ENCODE data around the gene NEU4.

The NEU4 gene

DNA sequence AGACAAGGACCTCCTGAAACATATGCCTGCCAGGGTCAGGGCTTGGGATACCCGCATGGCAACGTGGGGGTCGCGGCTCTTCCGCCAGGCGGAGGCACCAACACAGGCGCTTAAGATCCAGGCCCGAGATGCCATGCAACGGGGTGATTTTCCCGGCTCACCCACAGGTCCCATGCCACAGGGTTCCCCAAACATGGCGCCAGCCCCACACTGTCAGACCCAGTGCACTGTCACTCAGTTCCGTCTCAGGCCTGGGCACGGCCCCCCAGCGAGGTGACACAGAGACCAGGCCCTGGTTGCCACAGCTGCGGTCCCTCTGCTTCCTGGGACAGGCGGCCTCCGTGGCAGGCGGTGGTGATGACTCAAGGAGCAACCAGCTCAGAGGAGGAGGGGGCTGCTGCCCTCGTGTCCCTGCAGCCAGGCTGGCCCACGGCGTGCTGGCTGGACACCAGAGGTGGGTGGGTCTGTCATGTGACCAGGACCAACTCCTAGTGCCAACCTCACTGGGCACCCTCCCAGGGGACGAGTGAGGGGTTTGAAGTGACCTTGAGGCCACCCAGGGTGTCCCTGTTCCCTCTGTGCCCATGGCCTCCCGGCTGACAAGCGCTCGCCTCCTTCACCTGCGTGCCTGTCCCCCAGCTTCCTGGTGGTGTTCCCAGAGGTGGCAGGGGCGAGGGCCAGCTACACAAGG lies 44.8 kb downstream of the NEU4 start:
- DNase-seq, result no peak

DNA sequence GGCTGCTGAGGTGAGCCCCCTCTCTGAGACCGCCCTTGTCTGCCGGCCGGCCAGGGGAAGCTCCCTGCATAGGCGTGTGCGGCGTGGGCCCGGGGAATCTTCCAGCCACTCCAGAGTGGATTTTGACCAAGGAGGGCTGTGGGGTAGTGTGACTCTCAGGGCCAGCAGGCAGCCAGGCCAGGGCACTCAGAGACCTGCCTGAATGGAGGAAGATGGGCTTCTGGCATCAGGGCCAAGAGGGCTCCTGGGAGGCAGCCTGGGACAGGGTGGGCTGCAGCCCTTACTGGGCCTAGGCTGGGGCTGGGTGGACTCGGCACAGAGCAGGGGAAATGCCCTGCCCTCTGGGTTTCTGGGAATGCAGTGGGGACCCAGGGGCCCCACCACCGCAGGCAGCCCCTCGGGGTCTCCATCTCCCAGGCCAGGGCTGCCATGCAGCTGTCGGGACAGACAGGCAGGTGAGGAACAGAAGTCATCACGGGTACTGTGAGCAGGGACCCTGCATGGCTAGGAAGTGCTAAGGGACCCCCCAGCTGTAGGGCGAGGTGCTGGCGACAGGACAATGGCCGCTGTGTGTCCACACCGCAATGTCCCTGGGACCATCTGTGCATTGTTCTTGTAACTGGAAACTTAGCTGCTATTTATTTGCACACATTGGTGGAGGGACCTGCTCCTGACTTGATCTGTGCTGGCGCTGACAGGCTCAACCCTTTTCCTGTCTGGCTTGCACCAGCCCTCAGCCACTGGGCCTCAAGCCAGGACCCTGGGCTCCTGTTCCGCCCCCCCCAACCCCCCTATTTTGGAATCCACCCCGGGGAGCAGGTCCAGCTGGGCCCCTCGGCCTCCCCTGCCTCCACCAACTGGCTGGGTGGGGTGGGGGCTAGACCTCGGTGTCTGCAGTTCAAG lies 45.6 kb downstream of the NEU4 start:
- DNase-seq, result no peak

DNA sequence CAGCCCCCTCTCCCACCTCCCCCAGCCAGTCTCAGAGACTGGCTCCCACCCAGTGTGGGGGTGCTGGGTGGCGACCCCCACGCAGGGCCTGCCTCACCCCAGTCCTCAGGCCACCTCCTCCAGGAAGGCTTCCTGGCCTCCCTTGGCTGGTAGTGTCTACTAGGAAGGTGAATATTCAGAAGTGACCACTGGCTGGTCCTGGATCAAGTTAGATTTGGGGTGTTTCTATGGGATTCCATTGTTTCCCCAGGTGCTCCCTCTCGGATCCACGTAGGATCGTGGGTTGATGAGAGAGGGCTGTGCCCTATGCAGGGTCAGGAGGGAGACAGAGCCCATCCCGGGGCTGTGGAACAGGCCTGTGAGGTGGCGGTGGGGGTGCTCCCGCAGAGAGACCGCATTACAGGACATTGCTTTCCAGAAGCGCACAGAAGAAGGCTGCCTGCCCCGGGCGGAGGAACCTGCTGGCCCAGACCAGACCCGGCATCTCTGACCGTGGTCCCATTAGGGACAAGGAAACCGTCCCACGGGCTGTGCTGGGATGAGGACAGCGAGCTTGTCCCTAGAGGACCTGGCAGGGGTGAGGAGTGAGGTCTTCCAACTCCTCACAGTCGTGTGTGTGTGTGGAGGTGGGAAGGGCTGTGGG lies 46.4 kb downstream of the NEU4 start:
- DNase-seq, result no peak

DNA sequence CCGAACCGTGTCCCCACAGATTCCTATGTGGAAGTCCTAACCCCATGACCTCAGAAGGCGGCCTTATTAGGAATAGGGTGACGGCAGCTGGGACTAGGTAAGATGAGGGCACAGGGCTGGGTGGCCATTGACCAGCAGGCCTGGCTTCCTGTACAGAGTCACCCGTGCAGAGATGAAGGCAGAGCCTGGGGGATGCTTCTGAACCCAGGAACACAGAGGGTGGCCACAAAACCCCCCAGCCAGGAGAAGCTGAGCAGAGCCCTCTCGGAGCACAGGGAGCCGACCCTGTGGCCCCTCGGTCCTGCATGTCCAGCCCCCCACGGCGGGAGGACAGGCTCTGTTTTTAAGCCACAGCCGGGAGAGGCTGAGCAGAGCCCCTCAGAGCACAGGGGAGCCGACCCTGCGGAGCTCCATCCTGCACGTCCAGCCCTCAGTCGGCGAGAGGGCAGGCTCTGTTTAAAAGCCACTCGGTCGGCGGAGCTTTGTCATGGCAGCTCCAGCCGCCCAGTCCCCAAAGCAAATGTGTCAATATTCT lies 47.0 kb downstream of the NEU4 start:
- DNase-seq, result no peak

DNA sequence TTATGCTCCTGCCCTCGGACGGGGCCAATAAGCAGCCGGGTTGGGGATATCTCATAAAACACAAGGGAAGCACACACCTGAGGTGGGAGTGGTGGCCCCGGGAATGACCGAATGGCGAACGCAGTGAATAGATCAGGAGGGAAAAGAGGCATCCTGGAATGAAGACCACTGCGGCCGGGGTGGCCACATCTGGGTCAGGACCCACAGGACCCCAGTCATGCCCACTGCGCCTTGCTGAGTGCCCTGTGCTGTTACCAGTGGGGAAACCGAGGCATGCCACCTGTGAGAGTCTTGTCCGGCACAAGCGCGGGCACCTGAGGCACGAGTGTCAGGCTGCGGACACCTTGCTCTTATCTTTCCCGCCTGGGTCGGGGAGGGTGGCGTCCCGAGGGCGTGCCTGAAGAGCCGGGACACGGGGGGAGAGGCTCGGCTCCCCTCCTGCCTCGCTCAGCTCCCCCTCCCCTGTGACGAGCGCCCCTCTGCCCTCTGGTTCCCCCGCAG lies 48.1 kb downstream of the NEU4 start:
- DNase-seq, result no peak

GRCh38 chr2:241857572-241858121 lies 48.7 kb downstream of the NEU4 start:
- DNase-seq, result no peak

DNA sequence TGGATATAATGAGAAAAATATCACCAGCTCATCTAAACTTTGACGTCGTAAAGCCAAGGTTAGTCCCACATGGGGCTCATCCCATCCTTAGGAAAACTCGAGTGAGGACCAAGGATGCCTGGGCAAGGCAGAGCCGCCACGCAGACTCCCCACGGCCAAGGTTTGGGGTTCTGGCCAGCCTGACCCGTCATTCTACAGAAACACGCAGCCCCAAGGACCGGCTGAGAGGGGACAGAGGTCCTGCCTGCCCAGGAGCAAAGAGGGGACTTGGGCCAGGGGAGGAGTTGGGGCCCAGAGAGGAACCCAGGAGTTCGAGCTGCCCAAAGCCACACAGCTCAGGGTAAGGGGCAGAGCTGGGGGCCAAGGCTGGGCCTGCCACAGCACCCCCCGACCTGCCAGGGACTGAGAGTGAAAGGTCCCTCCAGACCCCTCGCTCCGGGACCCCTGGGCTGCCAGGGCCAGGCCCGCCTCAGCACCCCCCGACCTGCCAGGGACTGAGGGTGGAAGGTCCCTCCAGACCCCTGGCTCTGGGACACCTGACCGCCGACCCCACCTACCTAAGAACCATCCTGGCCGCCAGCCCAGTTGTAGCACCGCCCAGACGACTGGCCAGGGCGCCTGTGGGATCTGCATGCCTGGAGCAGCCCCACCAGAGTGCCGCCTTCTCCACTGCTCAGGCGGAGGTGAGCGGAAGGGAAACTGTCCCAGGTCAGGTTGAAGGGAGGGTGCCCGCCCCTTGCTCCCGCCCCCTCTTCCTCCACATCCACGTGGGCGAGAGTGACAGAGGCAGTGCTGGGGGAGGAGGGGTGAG lies 49.4 kb downstream of the NEU4 start, which contains the start of gene PDCD1:
PDCD1 (minus strand) TSS at position 689 of the 811 bp plus-strand sequence; CDS start at position 633, 56 bp downstream.
- DNase-seq, result no peak

DNA sequence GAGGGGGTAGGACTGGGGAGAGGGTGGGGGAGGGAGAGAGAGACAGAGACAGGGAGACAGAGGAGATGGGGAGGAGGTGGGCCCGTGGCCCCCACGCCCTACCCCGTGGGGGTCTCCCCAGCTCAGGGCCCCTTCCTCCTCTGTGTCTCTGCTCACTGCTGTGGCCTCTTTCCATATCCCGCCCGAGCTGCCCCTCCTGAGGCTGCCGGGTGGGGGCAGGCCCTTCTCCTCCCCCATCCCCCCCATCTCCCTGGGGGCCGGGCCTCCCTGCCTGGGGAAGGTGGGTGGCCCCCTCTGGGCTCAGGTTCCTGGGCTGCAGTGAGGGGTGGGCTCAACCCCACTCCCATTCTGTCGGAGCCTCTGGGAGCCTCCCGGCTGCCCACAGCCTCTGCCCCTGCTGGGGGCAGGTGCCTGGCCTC lies 50.0 kb downstream of the NEU4 start:
- no peak for DNase-seq

DNA sequence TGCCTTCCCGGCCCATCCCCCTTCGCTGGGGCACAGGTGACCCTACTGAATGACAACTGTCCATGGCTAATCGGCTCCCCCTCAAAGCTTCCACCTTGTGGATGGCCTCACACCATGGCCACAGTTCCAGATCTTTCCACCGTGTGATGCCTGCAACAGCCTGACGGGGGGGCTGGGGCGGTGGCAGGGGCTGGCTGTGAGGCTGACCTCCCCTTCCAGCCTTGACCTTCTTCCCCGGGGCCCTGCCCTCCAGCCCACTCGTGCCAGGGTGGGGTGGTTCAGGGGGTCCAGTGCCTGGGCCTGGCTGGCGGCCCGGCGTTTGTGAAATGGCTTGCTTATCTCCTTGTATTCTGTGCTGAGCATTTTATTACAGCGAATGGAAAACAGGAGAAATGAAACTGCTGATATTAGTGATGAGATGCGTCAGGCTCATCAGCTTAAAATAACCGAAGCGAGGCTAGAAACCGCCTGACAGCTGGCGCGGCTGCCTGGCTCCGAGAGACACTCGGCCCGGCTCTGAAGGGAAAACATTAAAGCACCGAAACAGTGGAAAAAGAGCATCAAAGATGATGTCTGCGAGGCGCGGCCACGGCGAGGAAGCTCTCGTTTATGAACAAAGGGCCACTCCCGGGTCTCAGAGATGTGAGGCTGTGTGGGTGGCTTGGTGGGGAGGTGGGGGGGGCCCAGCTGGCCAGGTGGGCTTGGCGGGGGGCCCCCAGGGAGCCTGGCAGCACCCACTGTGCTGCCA lies 50.6 kb downstream of the NEU4 start:
- DNase-seq, result no peak

DNA sequence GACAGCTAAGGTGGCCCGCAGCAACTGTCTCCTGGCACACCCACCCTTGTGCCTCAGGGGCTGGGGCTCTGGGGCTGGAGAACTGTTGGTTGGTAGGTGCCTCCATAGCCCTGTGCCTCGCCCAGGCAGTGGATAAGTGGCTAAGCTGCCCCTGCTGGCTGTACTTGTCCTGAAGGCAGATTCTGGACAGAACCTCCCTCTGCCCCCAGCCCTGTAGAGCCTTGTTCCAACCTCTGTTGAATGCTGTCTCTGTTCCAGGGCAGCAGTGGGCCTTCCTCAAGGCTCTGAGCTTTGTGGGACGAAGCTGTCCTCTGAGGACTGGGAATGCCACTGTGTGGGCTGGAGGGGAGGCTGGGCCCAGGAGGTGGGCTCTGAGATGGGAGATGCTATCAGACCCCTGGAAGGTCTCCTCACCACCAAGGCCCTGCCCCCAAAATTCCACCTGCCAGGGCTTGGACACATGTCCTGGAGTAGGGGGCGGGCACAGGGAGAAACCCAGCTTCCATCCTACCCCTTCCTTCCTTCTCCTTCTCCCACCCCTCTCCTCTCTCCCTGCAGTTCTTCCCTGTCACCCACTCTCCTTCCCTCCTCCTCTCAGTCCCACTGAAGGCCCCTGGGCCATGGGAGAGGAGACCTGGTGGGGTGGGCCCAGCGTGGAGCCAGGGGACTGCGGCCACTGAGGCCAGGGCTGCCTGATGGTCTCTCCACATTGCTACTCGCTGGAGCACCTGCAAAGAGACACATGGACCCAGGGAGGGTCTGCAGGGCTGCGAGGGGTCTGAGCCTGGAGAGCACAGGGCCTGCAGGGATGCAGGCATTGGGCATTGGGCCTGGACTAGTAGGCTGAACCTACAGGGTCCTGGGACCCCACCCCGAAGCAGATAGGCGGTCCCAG lies 51.4 kb downstream of the NEU4 start:
- DNase-seq, result no peak

- no peak for DNase-seq
Measured at GRCh38 chr2:241861264-241861663, 52.3 kb downstream of the NEU4 start.

DNA sequence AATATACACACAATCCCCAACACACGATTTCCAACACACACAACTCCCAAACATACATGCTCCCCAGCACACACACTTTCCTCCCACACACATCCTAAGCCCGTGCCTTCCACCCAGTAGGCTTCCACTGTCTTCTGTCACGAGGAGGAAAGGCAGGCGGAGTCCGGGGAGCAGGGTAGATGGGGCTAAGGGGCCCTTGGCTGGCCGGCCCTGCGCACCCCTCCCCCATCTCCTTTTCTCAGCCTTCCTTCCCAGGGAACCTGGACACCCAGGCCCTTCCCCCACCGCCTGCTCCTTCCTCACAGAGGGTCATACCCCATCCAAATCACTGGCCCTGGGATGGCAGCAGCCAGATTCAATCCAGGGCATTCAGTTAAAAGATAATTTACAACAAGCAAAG lies 53.1 kb downstream of the NEU4 start:
- no peak for DNase-seq

GRCh38 chr2:241862775-241863535 lies 54.0 kb downstream of the NEU4 start:
- DNase-seq, result no peak

GRCh38 chr2:241863536-241863954 lies 54.6 kb downstream of the NEU4 start:
- no peak for DNase-seq

GRCh38 chr2:241864168-241864849 lies 55.3 kb downstream of the NEU4 start:
- no peak for DNase-seq

DNA sequence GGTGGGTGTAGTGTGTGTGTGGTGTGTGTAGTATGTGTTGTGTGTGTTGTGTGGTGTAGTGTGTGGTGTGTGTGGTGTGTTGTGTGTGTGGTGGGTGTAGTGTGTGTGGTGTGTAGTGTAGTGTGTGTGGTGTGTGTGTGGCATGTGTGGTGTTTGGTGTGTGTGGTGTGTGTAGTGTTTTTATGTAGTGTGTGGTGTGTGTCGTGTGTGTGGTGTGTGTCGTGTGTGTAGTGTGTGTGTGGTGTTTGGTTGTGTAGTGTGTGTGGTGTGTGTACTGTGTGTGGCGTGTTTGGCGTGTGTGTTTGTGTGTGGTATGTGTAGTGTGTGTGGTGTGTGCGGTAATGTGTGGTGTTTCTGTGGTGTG lies 55.8 kb downstream of the NEU4 start:
- DNase-seq, result no peak

DNA sequence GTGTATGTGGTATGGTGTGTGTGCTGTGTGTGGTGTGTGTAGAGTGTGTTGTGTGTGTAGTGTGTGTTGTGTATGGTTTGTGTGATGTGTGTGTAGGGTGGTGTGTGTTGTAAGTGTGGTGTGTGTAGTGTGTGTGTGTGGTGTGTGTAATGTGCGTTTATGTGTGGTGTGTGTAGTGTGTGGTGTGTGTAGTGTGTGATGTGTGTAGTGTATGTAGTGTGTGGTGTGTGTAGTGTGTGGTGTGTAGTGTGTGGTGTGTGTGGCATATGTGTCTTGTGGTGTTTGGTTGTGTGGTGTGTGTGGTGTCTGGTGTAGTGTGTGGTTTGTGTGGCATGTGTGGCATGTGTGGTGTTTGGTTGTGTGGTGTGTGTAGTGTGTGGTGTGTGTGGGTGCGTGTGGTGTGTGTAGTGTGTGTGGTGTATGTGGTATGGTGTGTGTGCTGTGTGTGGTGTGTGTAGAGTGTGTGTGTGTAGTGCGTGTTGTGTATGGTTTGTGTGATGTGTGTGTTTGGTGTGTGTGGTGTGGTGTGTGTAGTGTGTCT lies 56.5 kb downstream of the NEU4 start:
- DNase-seq, result no peak
